ENCODE measurements around the gene MAD2L2.

Gene MAD2L2

GRCh38 chr1:11720525-11720924, 39.6 kb upstream of the MAD2L2 start:
- Histone ChIP-seq H3K27me3 (ENCODE audit: insufficient read depth, low read length, poor library complexity, severe bottlenecking) (no peaks in the 10 kb centered on the region), H2AFZ (ENCODE audit: low read length) (no peak overlapping the region), H3F3A (ENCODE audit: low read depth) (no peaks in the 10 kb centered on the region; the same call in 1 of the 2 replicates), H3K36me3 (ENCODE audit: insufficient read depth, low read length) (no peaks in the 10 kb centered on the region), H3K9me3 (ENCODE audit: insufficient read depth, low read depth, low read length) (no peaks in the 10 kb centered on the region), H3K4me3 (ENCODE audit: low read length, poor library complexity, severe bottlenecking) (no peak overlapping the region), H3K9ac (ENCODE audit: low read depth, low read length, poor library complexity, severe bottlenecking) (no peak overlapping the region), H3K79me2 (ENCODE audit: insufficient read depth, low read length) (no peaks in the 10 kb centered on the region), H3K4me1 (ENCODE audit: insufficient read depth, low read length, poor library complexity, severe bottlenecking) (peaks cover 18% of the 10 kb centered on the region), H3K4me2 (ENCODE audit: low read depth, low read length, poor library complexity, severe bottlenecking) (no peak overlapping the region), H4K20me1 (ENCODE audit: insufficient read depth, low read length, poor library complexity, severe bottlenecking) (no peaks in the 10 kb centered on the region), H3K9me2 (replicated peaks; ENCODE audit: low read depth, low read length) (no peaks in the 10 kb centered on the region)
- TF ChIP-seq CTCF (conservative IDR thresholded peaks at IDR 0.05; ENCODE audit: low read length) (no peak), EZH2phosphoT487 (IDR thresholded peaks at IDR 0.05; ENCODE audit: borderline replicate concordance) (no peak)

- no peaks in the 10 kb centered on the region for H3K36me3 ChIP-seq (ENCODE audit: insufficient read depth, low read length)
- H3K9ac ChIP-seq (ENCODE audit: low read depth, low read length, poor library complexity, severe bottlenecking): peak overlapping the region; percentile 76
- peaks cover 17% of the 10 kb centered on the region for H3K4me1 ChIP-seq (ENCODE audit: insufficient read depth, low read length, poor library complexity, severe bottlenecking)
- no peaks in the 10 kb centered on the region for H3K79me2 ChIP-seq (ENCODE audit: insufficient read depth, low read length)
- H2AFZ ChIP-seq (ENCODE audit: low read length): no peak overlapping the region; the same call in 1 of the 2 replicates
- H3K4me3 ChIP-seq (ENCODE audit: low read length, poor library complexity, severe bottlenecking): peak overlapping the region; percentile 75
- H3K9me3 ChIP-seq (ENCODE audit: insufficient read depth, low read depth, low read length): no peaks in the 10 kb centered on the region
- H4K20me1 ChIP-seq (ENCODE audit: insufficient read depth, low read length, poor library complexity, severe bottlenecking): no peaks in the 10 kb centered on the region
- peak overlapping the region; percentile 83 for H3K4me2 ChIP-seq (ENCODE audit: low read depth, low read length, poor library complexity, severe bottlenecking)
- no peaks in the 10 kb centered on the region; the same call in 1 of the 2 replicates for H3F3A ChIP-seq (ENCODE audit: low read depth)
- TF ChIP-seq EZH2phosphoT487 (IDR thresholded peaks at IDR 0.05; ENCODE audit: borderline replicate concordance): no peak
- H3K27me3 ChIP-seq (ENCODE audit: insufficient read depth, low read length, poor library complexity, severe bottlenecking): no peaks in the 10 kb centered on the region
- H3K9me2 ChIP-seq (replicated peaks; ENCODE audit: low read depth, low read length): no peaks in the 10 kb centered on the region
These were observed 39.1 kb upstream of the MAD2L2 start for GRCh38 chr1:11720033-11720376.

DNA sequence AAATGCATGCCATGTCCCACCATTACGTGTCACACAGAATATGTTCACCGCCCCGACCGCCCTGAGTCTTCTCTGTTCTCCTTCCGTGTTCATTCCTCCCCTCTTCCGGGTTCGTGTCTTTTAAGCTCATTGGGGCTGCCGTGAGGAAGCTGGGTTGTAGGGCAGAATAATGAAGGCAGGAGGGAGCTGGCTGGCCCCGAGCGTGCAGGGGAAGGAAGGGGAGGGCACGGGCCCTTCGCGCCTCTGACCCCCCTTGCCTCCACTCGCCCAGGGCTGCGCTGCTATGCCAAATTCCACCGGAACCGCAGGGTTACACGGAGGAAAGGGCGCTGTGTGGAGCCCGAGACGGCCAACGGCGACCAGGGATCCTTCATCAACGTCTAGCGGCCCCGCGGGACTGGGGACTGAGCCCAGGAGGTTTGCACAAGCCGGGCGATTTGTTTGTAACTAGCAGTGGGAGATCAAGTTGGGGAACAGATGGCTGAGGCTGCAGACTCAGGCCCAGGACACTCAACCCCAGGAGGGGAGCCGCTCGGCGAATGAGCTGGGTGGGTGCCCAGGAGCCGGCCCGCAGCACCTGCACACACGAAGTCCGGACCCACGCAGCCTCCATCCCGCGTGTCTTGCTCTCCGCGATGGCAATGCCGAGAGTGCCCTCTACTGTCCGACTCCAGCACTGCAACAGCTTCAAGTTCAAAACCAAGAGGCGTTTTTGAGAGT, 38.5 kb upstream of the MAD2L2 start:
- Histone ChIP-seq H3K9ac (ENCODE audit: low read depth, low read length, poor library complexity, severe bottlenecking) (peak overlapping the region; percentile 76), H3K36me3 (ENCODE audit: insufficient read depth, low read length) (no peaks in the 10 kb centered on the region), H3K9me2 (replicated peaks; ENCODE audit: low read depth, low read length) (no peaks in the 10 kb centered on the region), H2AFZ (ENCODE audit: low read length) (peak overlapping the region; percentile 80), H3K4me2 (ENCODE audit: low read depth, low read length, poor library complexity, severe bottlenecking) (peak overlapping the region; percentile 83), H3K4me1 (ENCODE audit: insufficient read depth, low read length, poor library complexity, severe bottlenecking) (peaks cover 12% of the 10 kb centered on the region), H4K20me1 (ENCODE audit: insufficient read depth, low read length, poor library complexity, severe bottlenecking) (no peaks in the 10 kb centered on the region), H3F3A (ENCODE audit: low read depth) (no peaks in the 10 kb centered on the region; the same call in 1 of the 2 replicates), H3K27me3 (ENCODE audit: insufficient read depth, low read length, poor library complexity, severe bottlenecking) (no peaks in the 10 kb centered on the region), H3K9me3 (ENCODE audit: insufficient read depth, low read depth, low read length) (no peaks in the 10 kb centered on the region), H3K79me2 (ENCODE audit: insufficient read depth, low read length) (no peaks in the 10 kb centered on the region), H3K4me3 (ENCODE audit: low read length, poor library complexity, severe bottlenecking) (peak overlapping the region; percentile 75)
- TF ChIP-seq CTCF (conservative IDR thresholded peaks at IDR 0.05; ENCODE audit: low read length) (peak; percentile 99), EZH2phosphoT487 (IDR thresholded peaks at IDR 0.05; ENCODE audit: borderline replicate concordance) (no peak)
